GM21381 (cell line): ENCODE measurements around the gene ADI1.
"Not testable (repeated sequence)": the region's sequence is repeated elsewhere in the genome, so short reads cannot be mapped to it uniquely, and the experiment has no call there.

Experiments used
- ATAC-seq: cut with Tn5 transposase; IDR thresholded peaks from one replicate; pipeline ENCODE4 v1.9.1; 2021; ENCODE audit warnings: mild to moderate bottlenecking, moderate library complexity; ENCODE audit not compliant: unreplicated experiment

ADI1 gene

GRCh38 chr2:3494984-3495666, 24.2 kb downstream of the ADI1 start:
- ATAC-seq, result no peak

- no peak for ATAC-seq
These were observed 25.7 kb downstream of the ADI1 start for GRCh38 chr2:3493615-3494007.

GRCh38 chr2:3492951-3493614, 26.2 kb downstream of the ADI1 start:
- ATAC-seq, result no peak

- ATAC-seq, result not testable (repeated sequence)
These were observed 26.9 kb downstream of the ADI1 start for GRCh38 chr2:3492475-3492787.

- no peak for ATAC-seq
These were observed 27.4 kb downstream of the ADI1 start for GRCh38 chr2:3491716-3492474.

- no peak for ATAC-seq
These were observed 28.0 kb downstream of the ADI1 start for GRCh38 chr2:3491306-3491705.

- ATAC-seq, result no peak
These were observed 28.9 kb downstream of the ADI1 start for GRCh38 chr2:3490191-3491170.

- ATAC-seq, result no peak
These were observed 29.6 kb downstream of the ADI1 start for GRCh38 chr2:3489764-3490115.

- no peak for ATAC-seq
These were observed 30.2 kb downstream of the ADI1 start for GRCh38 chr2:3488855-3489763.

- no peak for ATAC-seq
These were observed 31.2 kb downstream of the ADI1 start for GRCh38 chr2:3488061-3488531.

GRCh38 chr2:3487432-3487831, 31.9 kb downstream of the ADI1 start:
- ATAC-seq, result no peak

GRCh38 chr2:3487028-3487425, 32.3 kb downstream of the ADI1 start:
- no peak for ATAC-seq

- no peak for ATAC-seq
These were observed 33.0 kb downstream of the ADI1 start for GRCh38 chr2:3486047-3487027.

- ATAC-seq, result no peak
These were observed 34.2 kb downstream of the ADI1 start for GRCh38 chr2:3485166-3485565.

GRCh38 chr2:3483986-3484960, 35.1 kb downstream of the ADI1 start:
- ATAC-seq, result no peak

GRCh38 chr2:3483227-3483985, 35.9 kb downstream of the ADI1 start:
- no peak for ATAC-seq

- ATAC-seq, result no peak
These were observed 36.9 kb downstream of the ADI1 start for GRCh38 chr2:3482363-3482821.
